22Rv1 (cell line): ENCODE measurements around the gene PLSCR2.
"Not testable (repeated sequence)": the region's sequence is repeated elsewhere in the genome, so short reads cannot be mapped to it uniquely, and the experiment has no call there.

Experiments
- ZFX ChIP-seq: fragments of 450-650 bp; IDR thresholded peaks from 2 replicates; pipeline ENCODE4 v1.6.1; 2017; ENCODE audit warnings: antibody characterized with exemption, borderline replicate concordance
- TF ChIP-seq, protein P1 (sequence below): fragments of 450-650 bp; IDR thresholded peaks from 2 replicates; pipeline ENCODE4 v1.5.1; 2017; ENCODE audit warnings: mild to moderate bottlenecking

DNA sequence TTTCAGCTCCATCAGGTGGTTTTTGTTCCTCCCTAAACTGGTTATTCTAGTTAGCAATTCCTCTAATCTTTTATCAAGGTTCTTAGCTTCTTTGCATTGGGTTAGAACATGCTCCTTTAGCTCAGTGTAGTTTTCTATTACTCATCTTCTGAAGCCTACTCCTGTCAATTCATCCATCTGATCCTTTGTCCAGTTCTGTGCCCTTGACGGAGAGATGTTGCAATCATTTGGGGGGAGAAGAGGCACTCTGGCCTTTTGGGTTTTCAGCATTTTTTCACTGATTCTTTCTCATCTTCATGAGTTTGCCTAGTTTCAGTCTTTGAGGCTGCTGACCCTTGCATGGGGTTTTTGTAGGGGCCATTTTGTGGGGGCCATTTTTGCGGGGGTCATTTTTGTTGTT is 5.6 kb upstream of the PLSCR2 start:
- TF ChIP-seq, protein P1, sequence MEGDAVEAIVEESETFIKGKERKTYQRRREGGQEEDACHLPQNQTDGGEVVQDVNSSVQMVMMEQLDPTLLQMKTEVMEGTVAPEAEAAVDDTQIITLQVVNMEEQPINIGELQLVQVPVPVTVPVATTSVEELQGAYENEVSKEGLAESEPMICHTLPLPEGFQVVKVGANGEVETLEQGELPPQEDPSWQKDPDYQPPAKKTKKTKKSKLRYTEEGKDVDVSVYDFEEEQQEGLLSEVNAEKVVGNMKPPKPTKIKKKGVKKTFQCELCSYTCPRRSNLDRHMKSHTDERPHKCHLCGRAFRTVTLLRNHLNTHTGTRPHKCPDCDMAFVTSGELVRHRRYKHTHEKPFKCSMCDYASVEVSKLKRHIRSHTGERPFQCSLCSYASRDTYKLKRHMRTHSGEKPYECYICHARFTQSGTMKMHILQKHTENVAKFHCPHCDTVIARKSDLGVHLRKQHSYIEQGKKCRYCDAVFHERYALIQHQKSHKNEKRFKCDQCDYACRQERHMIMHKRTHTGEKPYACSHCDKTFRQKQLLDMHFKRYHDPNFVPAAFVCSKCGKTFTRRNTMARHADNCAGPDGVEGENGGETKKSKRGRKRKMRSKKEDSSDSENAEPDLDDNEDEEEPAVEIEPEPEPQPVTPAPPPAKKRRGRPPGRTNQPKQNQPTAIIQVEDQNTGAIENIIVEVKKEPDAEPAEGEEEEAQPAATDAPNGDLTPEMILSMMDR, result not testable (repeated sequence)
- TF ChIP-seq ZFX, result not testable (repeated sequence)
